Ovary (tissue), 3 donors: Measurements from ENCODE around the gene NPAS3.

Experiments used
- CTCF ChIP-seq, 3 donors: fragments of 450-650 bp in 2 of 3; fragments of 200-600 bp in 1 of 3; IDR thresholded peaks; one replicate each; pipeline versions ENCODE4 v1.5.1 to v1.8.0; 2016 to 2022; ENCODE audit warnings: antibody characterized with exemption in 3 of 3, mild to moderate bottlenecking in 1 of 3
- EP300 ChIP-seq: sonication (generic); formaldehyde crosslinking; IDR thresholded peaks from one replicate; pipeline ENCODE4 v1.6.1; 2017; ENCODE audit warnings: antibody characterized with exemption
- POLR2A ChIP-seq: fragments of 450-650 bp; IDR thresholded peaks from one replicate; pipeline ENCODE4 v1.6.1; 2017; ENCODE audit warnings: antibody characterized with exemption, mild to moderate bottlenecking, moderate library complexity
- donor health status: DM: no; HTN: no; CAD: no.

GRCh38 chr14:33657476-33657875, 718.8 kb downstream of the NPAS3 start:
- TF ChIP-seq CTCF (IDR thresholded peaks at IDR 0.05) (no peak), EP300 (no peak), POLR2A (no peak)
